GM12872 (cell line): ENCODE measurements around the gene BCAT1.

Source experiments
- CTCF ChIP-seq: IDR thresholded peaks from 3 replicates; pipeline ENCODE4 v1.5.1; 2011; ENCODE audit warnings: low read depth, mild to moderate bottlenecking, low read length, moderate library complexity; ENCODE audit not compliant: insufficient read depth

Gene BCAT1

GRCh38 chr12:24991209-24992049 is 42.5 kb upstream of the BCAT1 start:
- TF ChIP-seq CTCF = peak; percentile 37; the same call in 1 of the 3 replicates

- TF ChIP-seq CTCF = no peak
Measured at GRCh38 chr12:24989216-24989615, 40.3 kb upstream of the BCAT1 start.

- no peak for TF ChIP-seq CTCF
Measured at GRCh38 chr12:24982250-24982649, 33.3 kb upstream of the BCAT1 start.

GRCh38 chr12:24979976-24980730 is 31.3 kb upstream of the BCAT1 start:
- TF ChIP-seq CTCF = no peak

GRCh38 chr12:24979329-24979728 is 30.4 kb upstream of the BCAT1 start:
- no peak for TF ChIP-seq CTCF

- TF ChIP-seq CTCF = no peak
Measured at GRCh38 chr12:24977711-24978110, 28.8 kb upstream of the BCAT1 start.

GRCh38 chr12:24977060-24977459 is 28.2 kb upstream of the BCAT1 start:
- TF ChIP-seq CTCF = no peak
